Colonic mucosa (tissue), 4 donors: ENCODE data around the gene C2CD4D. TPM values are rescaled to one million over a fixed set of nuclear protein-coding genes. Genes with fewer than 3 reads are reported as not detected.
"Not testable (repeated sequence)": the region's sequence is repeated elsewhere in the genome, so short reads cannot be mapped to it uniquely, and the experiment has no call there.

Experiments used
- DNase-seq: peaks from one replicate; pipeline ENCODE4 v3.0.0-alpha.2; 2020
- H3K27ac ChIP-seq: fragments of 200-600 bp; one replicate; pipeline ENCODE4 v1.8.0; 2021
- H3K27me3 ChIP-seq: fragments of 200-600 bp; one replicate; pipeline ENCODE4 v1.8.0; 2021
- H3K36me3 ChIP-seq: fragments of 200-600 bp; one replicate; pipeline ENCODE4 v1.8.0; 2021
- H3K4me1 ChIP-seq: fragments of 200-600 bp; one replicate; pipeline ENCODE4 v1.8.0; 2021; ENCODE audit warnings: mild to moderate bottlenecking
- H3K4me3 ChIP-seq: fragments of 200-600 bp; one replicate; pipeline ENCODE4 v1.8.0; 2021
- H3K9ac ChIP-seq, 2 donors: one replicate each; pipeline ENCODE4 v1.7.0; 2013; ENCODE audit warnings: control low read depth in 2 of 2, low read depth in 2 of 2, low read length in 2 of 2
- H3K9me3 ChIP-seq: fragments of 200-600 bp; one replicate; pipeline ENCODE4 v1.8.0; 2021
- intact Hi-C: fragments of 100-400 bp; cut with DNase I; formaldehyde crosslinking; loops from one replicate; pipeline ENCODE4 v1.14.1; 2022
- total RNA-seq, 2 donors: library from RNA; stranded (reverse); fragmentation: NEBNext Ultra II Directional in 1 of 2; extraction: Animal tissue kit (Norgen Biotek cat#: 25700) in 1 of 2; gene quantifications; one replicate each; pipeline ENCODE4 v1.2.1, GENCODE V29; 2021
- TF ChIP-seq, protein P1 (sequence below): fragments of 200-600 bp; IDR thresholded peaks from one replicate; pipeline ENCODE4 v1.8.0; 2022; ENCODE audit warnings: antibody characterized with exemption, mild to moderate bottlenecking
- donor health status: healthy.
- donor health status: DM: no; HTN: no; CAD: no.
- donor health status: DM: no; HTN: no; CAD: no.

C2CD4D gene
- total RNA-seq, 2 donors from 2014 or later: 0.85 to 1.6 TPM

DNA sequence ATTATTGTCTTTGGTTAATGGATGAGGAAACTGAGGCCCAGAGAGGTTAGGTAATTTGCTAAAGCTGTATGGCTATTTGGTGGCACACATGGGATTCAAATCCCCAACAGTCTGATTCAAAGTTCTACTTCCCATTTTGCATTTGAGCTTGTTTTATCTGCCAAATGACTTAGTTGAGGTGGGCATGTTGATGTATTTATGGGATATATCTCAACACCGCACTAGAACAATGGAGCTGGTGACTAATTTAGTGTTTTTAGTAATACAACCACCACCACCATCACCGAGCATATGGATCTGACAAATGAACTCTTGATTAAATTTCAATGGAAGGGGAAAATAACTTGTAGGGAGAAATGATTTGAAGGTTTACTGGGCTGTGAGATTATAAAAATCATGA, 42.8 kb upstream of the C2CD4D start:
- no peak for DNase-seq
- H3K27me3 ChIP-seq: no peaks in the 10 kb centered on the region
- TF ChIP-seq, protein P1, sequence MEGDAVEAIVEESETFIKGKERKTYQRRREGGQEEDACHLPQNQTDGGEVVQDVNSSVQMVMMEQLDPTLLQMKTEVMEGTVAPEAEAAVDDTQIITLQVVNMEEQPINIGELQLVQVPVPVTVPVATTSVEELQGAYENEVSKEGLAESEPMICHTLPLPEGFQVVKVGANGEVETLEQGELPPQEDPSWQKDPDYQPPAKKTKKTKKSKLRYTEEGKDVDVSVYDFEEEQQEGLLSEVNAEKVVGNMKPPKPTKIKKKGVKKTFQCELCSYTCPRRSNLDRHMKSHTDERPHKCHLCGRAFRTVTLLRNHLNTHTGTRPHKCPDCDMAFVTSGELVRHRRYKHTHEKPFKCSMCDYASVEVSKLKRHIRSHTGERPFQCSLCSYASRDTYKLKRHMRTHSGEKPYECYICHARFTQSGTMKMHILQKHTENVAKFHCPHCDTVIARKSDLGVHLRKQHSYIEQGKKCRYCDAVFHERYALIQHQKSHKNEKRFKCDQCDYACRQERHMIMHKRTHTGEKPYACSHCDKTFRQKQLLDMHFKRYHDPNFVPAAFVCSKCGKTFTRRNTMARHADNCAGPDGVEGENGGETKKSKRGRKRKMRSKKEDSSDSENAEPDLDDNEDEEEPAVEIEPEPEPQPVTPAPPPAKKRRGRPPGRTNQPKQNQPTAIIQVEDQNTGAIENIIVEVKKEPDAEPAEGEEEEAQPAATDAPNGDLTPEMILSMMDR: no peak
- no peaks in the 10 kb centered on the region for H3K36me3 ChIP-seq
- H3K4me3 ChIP-seq: no peak overlapping the region
- H3K4me1 ChIP-seq: no peaks in the 10 kb centered on the region
- intact Hi-C loops: no loop called here
- no peak overlapping the region for H3K27ac ChIP-seq
- H3K9me3 ChIP-seq: no peaks in the 10 kb centered on the region
- no peak overlapping the region for H3K9ac ChIP-seq

DNA sequence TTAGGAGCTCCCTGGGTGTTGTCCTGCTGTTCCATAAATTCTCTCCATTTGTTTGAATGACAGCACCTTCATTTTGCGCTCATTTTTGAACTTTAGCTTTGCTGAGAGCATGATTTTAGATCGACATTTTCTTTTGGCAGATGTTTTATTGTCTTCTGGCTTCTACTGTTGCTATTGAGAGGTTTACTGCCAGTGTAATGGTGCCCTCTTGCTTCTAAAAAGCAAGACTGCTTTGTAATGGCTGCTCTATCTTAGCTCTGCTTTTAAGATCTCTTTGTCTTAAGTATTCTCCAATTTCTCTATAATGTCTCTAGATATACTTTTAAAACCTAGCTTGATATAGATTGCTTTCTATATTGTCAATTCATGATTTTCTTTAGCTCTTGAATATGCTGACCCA, 41.9 kb upstream of the C2CD4D start:
- no peaks in the 10 kb centered on the region for H3K9me3 ChIP-seq
- H3K27ac ChIP-seq: no peak overlapping the region
- H3K27me3 ChIP-seq: no peaks in the 10 kb centered on the region
- intact Hi-C loops: no loop called here
- no peak overlapping the region for H3K9ac ChIP-seq
- no peak for DNase-seq
- H3K36me3 ChIP-seq: no peaks in the 10 kb centered on the region
- no peaks in the 10 kb centered on the region for H3K4me1 ChIP-seq
- H3K4me3 ChIP-seq: no peak overlapping the region
- TF ChIP-seq, protein P1: no peak

DNA sequence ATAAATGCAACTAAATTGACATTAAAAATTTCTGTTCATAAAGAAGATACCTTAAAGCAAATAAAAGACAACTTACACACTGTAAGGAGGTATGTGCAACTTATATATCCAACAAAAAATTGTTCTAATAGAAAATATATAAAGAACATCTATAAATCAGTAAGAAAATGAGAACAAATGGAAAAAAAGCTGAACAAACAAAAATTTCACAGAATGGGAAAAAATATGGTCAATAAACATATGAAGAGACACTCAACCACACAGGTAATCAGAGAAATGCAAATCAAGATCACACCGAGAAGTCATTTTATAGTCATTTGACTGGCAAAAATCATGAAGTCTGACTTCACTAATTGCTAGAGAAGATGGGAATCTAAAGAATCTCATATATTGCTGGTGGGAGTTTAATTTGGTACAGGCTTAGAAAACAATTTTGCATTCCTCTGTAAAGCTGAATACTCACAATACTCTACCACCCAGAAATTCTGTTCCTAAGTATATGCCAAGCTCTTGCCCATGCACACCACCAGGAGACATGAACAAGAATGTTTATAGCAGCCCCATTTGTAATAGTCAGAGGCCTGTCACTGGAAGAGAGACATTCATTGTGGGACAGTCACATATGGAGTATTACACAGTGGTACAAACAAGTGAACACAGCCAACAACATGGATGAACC, 35.9 kb upstream of the C2CD4D start:
- Histone ChIP-seq H3K4me1 (no peaks in the 10 kb centered on the region), H3K27me3 (no peaks in the 10 kb centered on the region), H3K36me3 (no peaks in the 10 kb centered on the region), H3K27ac (no peak overlapping the region), H3K4me3 (no peak overlapping the region), H3K9ac (no peak overlapping the region), H3K9me3 (no peaks in the 10 kb centered on the region)
- no peak for DNase-seq
- TF ChIP-seq, protein P1: no peak
- intact Hi-C loops: no loop called here

DNA sequence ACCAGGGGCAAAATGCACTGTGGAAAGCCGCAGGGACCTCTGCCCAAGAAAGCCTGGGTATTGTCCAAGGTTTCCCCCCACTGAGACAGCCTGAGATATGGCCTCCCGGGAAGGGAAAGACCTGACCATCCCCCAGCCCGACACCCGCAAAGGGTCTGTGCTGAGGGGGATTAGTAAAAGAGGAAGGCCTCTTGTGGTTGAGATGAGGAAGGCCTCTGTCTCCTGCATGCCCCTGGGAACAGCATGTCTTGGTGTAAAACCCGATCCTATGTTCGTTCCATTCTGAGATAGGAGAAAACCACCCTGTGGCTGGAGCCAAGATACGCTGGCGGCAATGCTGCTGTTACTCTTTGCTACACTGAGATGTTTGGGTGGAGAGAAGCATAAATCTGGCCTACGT, 33.2 kb upstream of the C2CD4D start:
- H3K9ac ChIP-seq, H3K4me3 ChIP-seq, H3K27ac ChIP-seq, DNase-seq, H3K27me3 ChIP-seq, H3K4me1 ChIP-seq, H3K9me3 ChIP-seq, H3K36me3 ChIP-seq, intact Hi-C loops: not testable (repeated sequence)

DNA sequence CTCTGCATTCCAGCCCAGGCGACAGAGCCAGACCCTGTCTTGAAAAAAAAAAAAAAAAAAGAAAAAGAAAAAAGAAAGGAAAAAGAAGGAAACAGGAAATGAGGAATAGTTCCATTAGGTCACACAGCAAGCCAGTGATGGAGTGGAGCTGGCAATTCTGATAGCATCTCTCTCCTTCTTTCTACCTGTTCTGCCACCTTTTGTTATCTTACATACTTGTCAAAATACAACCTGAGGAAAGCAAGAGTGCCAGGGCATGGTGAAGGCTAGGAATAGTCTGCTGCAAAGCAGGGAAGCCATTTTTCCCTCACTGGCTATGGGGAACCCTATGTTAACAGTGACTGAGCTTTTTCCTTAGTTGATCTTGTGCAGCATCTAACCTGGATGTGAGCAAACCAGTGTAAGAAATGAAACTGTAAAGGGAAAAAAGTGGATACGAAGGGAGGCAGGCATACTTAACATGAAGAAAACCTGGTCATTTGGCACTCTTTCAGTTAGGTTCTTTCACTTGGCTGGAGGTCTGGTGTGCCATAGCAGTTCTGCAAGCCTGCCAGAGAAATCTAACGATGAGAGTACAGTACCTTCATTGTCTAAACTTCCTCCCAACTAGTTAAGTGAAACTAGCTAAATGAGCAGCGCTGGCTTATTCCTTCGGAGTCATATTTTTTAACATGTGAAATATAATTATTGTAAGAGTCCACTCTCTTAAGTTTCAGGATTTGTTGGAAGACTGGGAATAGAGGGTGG, 31.8 kb upstream of the C2CD4D start:
- intact Hi-C loops: no loop called here
- Histone ChIP-seq H3K9me3 (no peaks in the 10 kb centered on the region), H3K4me3 (no peak overlapping the region), H3K36me3 (no peaks in the 10 kb centered on the region), H3K27me3 (no peaks in the 10 kb centered on the region), H3K9ac (no peak overlapping the region), H3K4me1 (no peaks in the 10 kb centered on the region), H3K27ac (no peak overlapping the region)
- TF ChIP-seq, protein P1: no peak
- DNase-seq: no peak

DNA sequence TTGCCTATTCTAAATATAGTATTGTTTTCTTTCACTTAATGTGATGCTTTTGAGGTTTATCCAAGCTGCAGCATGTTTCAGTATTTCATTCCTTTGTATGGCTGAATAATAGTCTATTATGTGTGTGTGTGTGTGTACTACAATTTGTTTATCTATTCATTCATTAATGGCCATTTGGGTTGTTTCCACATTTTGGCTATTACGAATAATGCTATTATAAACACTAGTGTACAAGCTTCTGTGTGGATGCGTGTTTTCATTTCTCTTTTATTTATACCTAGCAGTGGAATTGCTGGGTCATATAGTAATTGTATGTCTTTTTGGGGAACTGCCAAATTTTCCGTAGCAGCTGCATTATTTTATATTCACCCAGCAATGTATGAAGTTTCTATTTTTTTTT, 28.9 kb upstream of the C2CD4D start:
- no peaks in the 10 kb centered on the region for H3K4me1 ChIP-seq
- TF ChIP-seq, protein P1: no peak
- H3K4me3 ChIP-seq: no peak overlapping the region
- no peaks in the 10 kb centered on the region for H3K9me3 ChIP-seq
- intact Hi-C loops: no loop called here
- no peaks in the 10 kb centered on the region for H3K27me3 ChIP-seq
- H3K27ac ChIP-seq: no peak overlapping the region
- H3K9ac ChIP-seq: no peak overlapping the region
- H3K36me3 ChIP-seq: no peaks in the 10 kb centered on the region
- DNase-seq: no peak
